Measurements from ENCODE around the gene RABGAP1L. TPM values are rescaled to one million over a fixed set of nuclear protein-coding genes. Genes with fewer than 3 reads are reported as not detected.

The RABGAP1L gene
- total RNA-seq, 1 donor from 2014 or later = 83.9 TPM

GRCh38 chr1:174445351-174445750, 286.0 kb downstream of the RABGAP1L start:
- Histone ChIP-seq H3K27me3 (ENCODE audit: low read depth) (no peaks in the 10 kb centered on the region), H3K27ac (no peak overlapping the region), H3K9me3 (no peaks in the 10 kb centered on the region), H3K4me3 (no peak overlapping the region), H3K4me1 (peaks cover 8% of the 10 kb centered on the region), H3K36me3 (no peaks in the 10 kb centered on the region)
- DNase-seq (no peak), ATAC-seq (no peak)
- no peak for TF ChIP-seq CTCF (IDR thresholded peaks at IDR 0.05)
- intact Hi-C loops (cut with DNase I) = no loop called here

- H3K9me3 ChIP-seq = no peaks in the 10 kb centered on the region
- no peak for DNase-seq
- TF ChIP-seq CTCF (IDR thresholded peaks at IDR 0.05) = no peak
Measured at GRCh38 chr1:174445817-174446216, 286.5 kb downstream of the RABGAP1L start.

GRCh38 chr1:174447866-174448530, 288.7 kb downstream of the RABGAP1L start, which contains the start of gene GPR52:
TSS of gene GPR52 (plus strand) at chr1:174447964. CDS start at chr1:174448112, 148 bp downstream.
- Histone ChIP-seq H3K9me3 (no peaks in the 10 kb centered on the region), H3K27ac (no peak within 1 kb of the TSS), H3K4me1 (peaks cover 8% of the 10 kb centered on the region), H3K27me3 (ENCODE audit: low read depth) (no peaks in the 10 kb centered on the region), H3K4me3 (no peak within 1 kb of the TSS), H3K36me3 (no peaks in the 10 kb centered on the region)
- intact Hi-C loops (cut with DNase I) = no loop called here
- ATAC-seq (no peak), DNase-seq (no peak)
- no peak for TF ChIP-seq CTCF (IDR thresholded peaks at IDR 0.05)

More at GRCh38 chr1:174445817-174446216, 286.5 kb downstream of the RABGAP1L start:
- H3K4me1 ChIP-seq = peaks cover 8% of the 10 kb centered on the region
- no peak overlapping the region for H3K4me3 ChIP-seq
- intact Hi-C loops (cut with DNase I) = no loop called here
- no peaks in the 10 kb centered on the region for H3K36me3 ChIP-seq
- H3K27ac ChIP-seq = no peak overlapping the region
- ATAC-seq = no peak
- H3K27me3 ChIP-seq (ENCODE audit: low read depth) = no peaks in the 10 kb centered on the region

- H3K27ac ChIP-seq = no peak overlapping the region
- intact Hi-C loops (cut with DNase I) = no loop called here
Measured at GRCh38 chr1:174448531-174448883, 289.2 kb downstream of the RABGAP1L start.

GRCh38 chr1:174448974-174449373, 289.7 kb downstream of the RABGAP1L start:
- H3K4me3 ChIP-seq = no peak overlapping the region
- no peaks in the 10 kb centered on the region for H3K36me3 ChIP-seq
- no peaks in the 10 kb centered on the region for H3K27me3 ChIP-seq (ENCODE audit: low read depth)
- H3K9me3 ChIP-seq = no peaks in the 10 kb centered on the region
- TF ChIP-seq CTCF (IDR thresholded peaks at IDR 0.05) = no peak
- no peak overlapping the region for H3K27ac ChIP-seq
- no peak for DNase-seq
- intact Hi-C loops (cut with DNase I) = no loop called here
- ATAC-seq = no peak
- peaks cover 8% of the 10 kb centered on the region for H3K4me1 ChIP-seq

More at GRCh38 chr1:174448531-174448883, 289.2 kb downstream of the RABGAP1L start:
- Histone ChIP-seq H3K4me1 (peaks cover 8% of the 10 kb centered on the region), H3K9me3 (no peaks in the 10 kb centered on the region), H3K4me3 (no peak overlapping the region), H3K36me3 (no peaks in the 10 kb centered on the region), H3K27me3 (ENCODE audit: low read depth) (no peaks in the 10 kb centered on the region)
- DNase-seq (no peak), ATAC-seq (no peak)
- no peak for TF ChIP-seq CTCF (IDR thresholded peaks at IDR 0.05)
